Suprapubic skin (tissue), 4 donors: ENCODE results near the gene RPL7L1. TPM values are rescaled to one million over a fixed set of nuclear protein-coding genes. Genes with fewer than 3 reads are reported as not detected.
A peak's percentile ranks its signal among the peaks of the same experiment; 100 is the strongest.

ENCODE experiments used
- DNase-seq, 2 donors: peaks; one replicate each; pipeline ENCODE4 v3.0.0-alpha.2; 2019; ENCODE audit warnings: low spot score in 2 of 2
- H3K27ac ChIP-seq: fragments of 200-600 bp; sonication (generic); one replicate; pipeline ENCODE4 v1.5.1; 2019
- H3K27me3 ChIP-seq: fragments of 200-600 bp; sonication (generic); one replicate; pipeline ENCODE4 v1.5.1; 2019
- H3K36me3 ChIP-seq: fragments of 200-600 bp; sonication (generic); one replicate; pipeline ENCODE4 v1.5.1; 2019
- H3K4me1 ChIP-seq: fragments of 200-600 bp; sonication (generic); one replicate; pipeline ENCODE4 v1.5.1; 2019
- H3K4me3 ChIP-seq: fragments of 200-600 bp; sonication (generic); one replicate; pipeline ENCODE4 v1.5.1; 2019; ENCODE audit warnings: mild to moderate bottlenecking
- H3K9me3 ChIP-seq: fragments of 200-600 bp; sonication (generic); one replicate; pipeline ENCODE4 v1.5.1; 2019
- CTCF ChIP-seq, 2 donors: fragments of 200-600 bp in 1 of 2; fragments of 450-650 bp in 1 of 2; sonication (generic) in 1 of 2; IDR thresholded peaks; one replicate each; pipeline ENCODE4 v1.5.1; 2016 to 2019; ENCODE audit warnings: antibody characterized with exemption in 2 of 2, mild to moderate bottlenecking in 1 of 2, moderate library complexity in 1 of 2
- EP300 ChIP-seq: sonication (generic); formaldehyde crosslinking; IDR thresholded peaks from one replicate; pipeline ENCODE4 v1.6.1; 2017; ENCODE audit warnings: antibody characterized with exemption
- POLR2A ChIP-seq, 2 donors: fragments of 450-650 bp; IDR thresholded peaks; one replicate each; pipeline ENCODE4 v1.6.1; 2017; ENCODE audit warnings: antibody characterized with exemption in 2 of 2, mild to moderate bottlenecking in 2 of 2, moderate library complexity in 2 of 2
- POLR2AphosphoS5 ChIP-seq, 3 donors: sonication (generic); formaldehyde crosslinking; IDR thresholded peaks; one replicate each; pipeline ENCODE4 v1.6.1; 2017; ENCODE audit warnings: antibody characterized with exemption in 3 of 3
- WGBS: methylation state at CpG from one replicate; pipeline ENCODE4 v1.1.5; 2018; 5-methylcytosine and 5-hydroxymethylcytosine counted together
- total RNA-seq, 4 donors: library from RNA; depleted of rRNA; stranded (reverse); fragments of >200 nt; gene quantifications; one replicate each; pipeline ENCODE4 v1.1.0, GENCODE V29; 2016

The RPL7L1 gene
- 100 to 1,000 TPM in 1 of 4 donors, 10 to 100 TPM in 3; 76.8 to 112 (median 86.4) TPM for total RNA-seq

- peak; percentile 89 to 90 for DNase-seq
- Histone ChIP-seq H3K36me3 (peaks cover 32% of the 10 kb centered on the region), H3K27me3 (no peaks in the 10 kb centered on the region), H3K4me3 (peak within 1 kb of the TSS; percentile 76), H3K4me1 (peaks cover 38% of the 10 kb centered on the region), H3K9me3 (no peaks in the 10 kb centered on the region), H3K27ac (peak within 1 kb of the TSS; percentile 95)
- TF ChIP-seq EP300 (no peak), CTCF (IDR thresholded peaks at IDR 0.05) (peak in 1 of 2 donors; percentile 26), POLR2A (IDR thresholded peaks at IDR 0.05) (peak in 1 of 2 donors; percentile 47), POLR2AphosphoS5 (IDR thresholded peaks at IDR 0.05) (peak; percentile 27 to 60 (median 43))
- under 1% methylated on average over 24 of the region's 41 CpGs for WGBS
Observed at GRCh38 chr6:42879372-42880239, at the start of gene RPL7L1. Gene RPL7L1 (plus strand): TSS chr6:42879616. CDS start chr6:42879911, 295 bp downstream.

- Histone ChIP-seq H3K27ac (no peak overlapping the region), H3K4me3 (no peak overlapping the region), H3K36me3 (peaks cover 63% of the 10 kb centered on the region), H3K27me3 (no peaks in the 10 kb centered on the region), H3K9me3 (no peaks in the 10 kb centered on the region), H3K4me1 (no peaks in the 10 kb centered on the region)
- DNase-seq: no peak
- TF ChIP-seq EP300 (no peak), CTCF (IDR thresholded peaks at IDR 0.05) (no peak), POLR2AphosphoS5 (IDR thresholded peaks at IDR 0.05) (no peak), POLR2A (IDR thresholded peaks at IDR 0.05) (no peak)
- WGBS: 97% methylated on average over 3 of the region's 3 CpGs
Observed at GRCh38 chr6:42831237-42831636, 48.2 kb upstream of the RPL7L1 start.

GRCh38 chr6:42834056-42834455 lies 45.4 kb upstream of the RPL7L1 start:
- no peak for DNase-seq
- TF ChIP-seq POLR2AphosphoS5 (IDR thresholded peaks at IDR 0.05) (no peak), CTCF (IDR thresholded peaks at IDR 0.05) (no peak), EP300 (no peak), POLR2A (IDR thresholded peaks at IDR 0.05) (no peak)
- WGBS: 95% methylated on average over 5 of the region's 5 CpGs
- no peak overlapping the region for H3K4me3 ChIP-seq
- no peaks in the 10 kb centered on the region for H3K4me1 ChIP-seq
- H3K9me3 ChIP-seq: no peaks in the 10 kb centered on the region
- H3K27me3 ChIP-seq: no peaks in the 10 kb centered on the region
- no peak overlapping the region for H3K27ac ChIP-seq
- peaks cover 44% of the 10 kb centered on the region for H3K36me3 ChIP-seq

- Histone ChIP-seq H3K36me3 (peaks cover 15% of the 10 kb centered on the region), H3K27ac (no peak overlapping the region), H3K4me3 (no peak overlapping the region), H3K9me3 (no peaks in the 10 kb centered on the region), H3K4me1 (no peaks in the 10 kb centered on the region), H3K27me3 (no peaks in the 10 kb centered on the region)
- no peak for DNase-seq
- TF ChIP-seq CTCF (IDR thresholded peaks at IDR 0.05): no peak
- TF ChIP-seq POLR2A (IDR thresholded peaks at IDR 0.05): no peak
- no peak for TF ChIP-seq POLR2AphosphoS5 (IDR thresholded peaks at IDR 0.05)
- no peak for TF ChIP-seq EP300
- WGBS: 82% methylated on average over 6 of the region's 6 CpGs
Observed at GRCh38 chr6:42841844-42842584, 37.4 kb upstream of the RPL7L1 start.

- Histone ChIP-seq H3K4me1 (no peaks in the 10 kb centered on the region), H3K9me3 (no peaks in the 10 kb centered on the region), H3K4me3 (no peak overlapping the region), H3K27ac (no peak overlapping the region), H3K27me3 (no peaks in the 10 kb centered on the region), H3K36me3 (peaks cover 17% of the 10 kb centered on the region)
- TF ChIP-seq CTCF (IDR thresholded peaks at IDR 0.05) (no peak), EP300 (no peak), POLR2AphosphoS5 (IDR thresholded peaks at IDR 0.05) (no peak), POLR2A (IDR thresholded peaks at IDR 0.05) (no peak)
- WGBS: 91% methylated on average over 6 of the region's 6 CpGs
- no peak for DNase-seq
Observed at GRCh38 chr6:42845327-42845694, 34.1 kb upstream of the RPL7L1 start.
